H1 (cell line): Measurements from ENCODE around the gene TASP1. TPM values are rescaled to one million over a fixed set of nuclear protein-coding genes. Genes with fewer than 3 reads are reported as not detected.

Experiments
- CEBPB ChIP-seq: IDR thresholded peaks from 2 replicates; pipeline ENCODE4 v1.6.1; 2012; ENCODE audit warnings: low read depth, low read length
- CTBP2 ChIP-seq: IDR thresholded peaks from 2 replicates; pipeline ENCODE4 v1.7.0; 2011; ENCODE audit warnings: borderline replicate concordance, mild to moderate bottlenecking, moderate library complexity, mixed read lengths, low read length; ENCODE audit not compliant: insufficient read depth, insufficient read length
- polyA plus RNA-seq, 7 experiments: library from polyadenylated mRNA; depleted of rRNA in 3 of 7; stranded (reverse) in 5 of 7; unstranded in 2 of 7; fragments of >200 nt in 5 of 7; fragments of 200-250 nt in 2 of 7; gene quantifications; 1 replicate in 5 of 7; 2 replicates in 1 of 7; 4 replicates in 1 of 7; pipeline versions ENCODE4 v1.2.1 to v1.2.3, GENCODE V29; 2011 to 2013; ENCODE audit warnings: missing spikeins in 2 of 7, mixed read lengths in 2 of 7
- total RNA-seq: library from RNA; stranded (reverse); fragmentation: NEBNext Ultra II Directional; extraction: Animal tissue kit (Norgen Biotek cat#: 25700); gene quantifications from 2 replicates; pipeline ENCODE4 v1.2.1, GENCODE V29; 2021
- TF ChIP-seq, protein P1 (sequence below), 3 experiments: IDR thresholded peaks; 1 replicate in 2 of 3; 2 replicates in 1 of 3; pipeline versions ENCODE4 v1.5.1 to v1.6.1; 2011; ENCODE audit warnings: low read length in 3 of 3, mild to moderate bottlenecking in 3 of 3, inconsistent platforms in 2 of 3, low read depth in 1 of 3, moderate library complexity in 1 of 3; ENCODE audit not compliant: insufficient read depth in 1 of 3; ENCODE audit errors: control extremely low read depth in 1 of 3

The TASP1 gene
- total and polyA plus RNA-seq, 2 of the 8 experiments (the other 6 are each of a cell fraction or from before 2014, with no cell fraction given): 4.5 to 10.9 TPM

DNA sequence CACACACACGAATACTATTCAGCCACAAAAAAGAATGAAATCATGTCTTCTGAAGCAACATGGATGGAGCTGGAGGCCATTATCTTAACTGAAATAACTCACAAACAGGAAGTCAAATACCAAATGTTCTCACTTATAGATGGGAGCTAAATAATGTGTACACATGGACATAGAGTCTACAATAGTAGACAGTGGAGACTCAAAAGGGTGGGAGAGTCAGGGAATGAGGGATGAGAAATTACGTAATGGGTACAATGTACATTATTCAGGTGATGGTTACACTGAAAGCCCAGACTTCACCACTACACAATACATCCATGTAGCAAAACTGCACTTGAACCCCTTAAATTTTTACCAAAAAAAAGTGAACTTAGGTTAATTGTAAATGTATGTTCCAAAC, 160.4 kb downstream of the TASP1 start (continued):
- TF ChIP-seq CEBPB (no peak), CTBP2 (no peak)
- TF ChIP-seq, protein P1, sequence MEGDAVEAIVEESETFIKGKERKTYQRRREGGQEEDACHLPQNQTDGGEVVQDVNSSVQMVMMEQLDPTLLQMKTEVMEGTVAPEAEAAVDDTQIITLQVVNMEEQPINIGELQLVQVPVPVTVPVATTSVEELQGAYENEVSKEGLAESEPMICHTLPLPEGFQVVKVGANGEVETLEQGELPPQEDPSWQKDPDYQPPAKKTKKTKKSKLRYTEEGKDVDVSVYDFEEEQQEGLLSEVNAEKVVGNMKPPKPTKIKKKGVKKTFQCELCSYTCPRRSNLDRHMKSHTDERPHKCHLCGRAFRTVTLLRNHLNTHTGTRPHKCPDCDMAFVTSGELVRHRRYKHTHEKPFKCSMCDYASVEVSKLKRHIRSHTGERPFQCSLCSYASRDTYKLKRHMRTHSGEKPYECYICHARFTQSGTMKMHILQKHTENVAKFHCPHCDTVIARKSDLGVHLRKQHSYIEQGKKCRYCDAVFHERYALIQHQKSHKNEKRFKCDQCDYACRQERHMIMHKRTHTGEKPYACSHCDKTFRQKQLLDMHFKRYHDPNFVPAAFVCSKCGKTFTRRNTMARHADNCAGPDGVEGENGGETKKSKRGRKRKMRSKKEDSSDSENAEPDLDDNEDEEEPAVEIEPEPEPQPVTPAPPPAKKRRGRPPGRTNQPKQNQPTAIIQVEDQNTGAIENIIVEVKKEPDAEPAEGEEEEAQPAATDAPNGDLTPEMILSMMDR (IDR thresholded peaks at IDR 0.05; ENCODE audit: control extremely low read depth in 1 of 3, insufficient read depth in 1 of 3, low read depth in 1 of 3, low read length in 3 of 3): no peak
